Stimulated activated effector memory CD8-positive, alpha-beta T cell treated with anti-CD3 and anti-CD28 coated beads, Interleukin-12 subunit alpha, Interleukin-12 subunit beta, amount 100 ng/mL, for 72 hours (primary cell): ENCODE data around the gene DOP1B.

Source experiments
- ATAC-seq: fragments of 150-1000 bp; cut with Tn5 transposase; 2 replicates; pipeline ENCODE4 v1.10.0; 2021
- DNase-seq, 2 donors: peaks; one replicate each; pipeline ENCODE4 v3.0.0; 2021 to 2022; ENCODE audit warnings: low spot score in 2 of 2
- H3K27ac Mint-ChIP-seq: one replicate; pipeline ENCODE4 v1.8.0; 2022; ENCODE audit warnings: mild to moderate bottlenecking, mixed read lengths
- H3K36me3 Mint-ChIP-seq: one replicate; pipeline ENCODE4 v1.8.0; 2022; ENCODE audit warnings: mild to moderate bottlenecking, mixed read lengths
- H3K4me1 Mint-ChIP-seq: one replicate; pipeline ENCODE4 v1.8.0; 2022; ENCODE audit warnings: mixed read lengths
- H3K4me3 Mint-ChIP-seq: one replicate; pipeline ENCODE4 v1.8.0; 2022; ENCODE audit warnings: mild to moderate bottlenecking, mixed read lengths
- H3K9me3 Mint-ChIP-seq: one replicate; pipeline ENCODE4 v1.8.0; 2022; ENCODE audit warnings: mixed read lengths

Gene DOP1B

DNA sequence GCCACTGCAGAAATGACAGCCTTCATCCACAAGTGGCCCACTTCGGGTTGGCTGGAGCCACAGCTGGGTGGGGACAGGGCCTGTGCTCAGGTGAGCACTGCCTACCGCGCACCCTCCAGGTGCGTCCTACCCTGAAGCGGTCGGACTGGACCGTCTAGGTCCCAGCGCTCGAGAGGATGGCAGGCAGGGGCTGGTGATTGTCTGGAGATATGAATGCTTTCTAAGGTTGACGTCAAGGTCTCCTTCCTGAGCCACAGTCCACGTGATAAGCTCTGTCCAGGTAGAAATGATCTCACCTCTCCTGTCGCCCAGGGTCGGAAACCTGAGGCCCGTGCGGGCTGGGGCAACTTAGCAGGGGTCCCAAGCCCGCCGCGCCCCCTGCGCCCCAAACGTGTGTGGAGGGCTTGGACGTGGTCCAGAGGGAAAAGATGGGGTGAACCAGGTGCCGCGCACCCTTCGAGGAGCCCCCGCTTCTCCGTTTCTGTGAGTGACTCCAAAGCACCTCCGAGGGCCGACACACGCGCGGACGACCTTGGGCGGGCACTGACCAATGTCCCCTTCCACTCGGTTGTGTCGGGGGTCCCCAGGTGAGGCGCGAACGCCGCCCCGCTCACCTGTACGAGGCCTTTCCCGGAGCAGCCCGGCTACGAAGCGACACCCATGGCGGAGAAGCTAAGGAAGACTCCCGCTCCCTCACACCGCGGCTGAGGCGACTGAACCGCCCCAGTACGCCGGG is 853 bp upstream of the DOP1B start:
- no peak for ATAC-seq
- Mint-ChIP-seq H3K27ac (peak overlapping the region; percentile 32), H3K9me3 (no peaks in the 10 kb centered on the region), H3K4me1 (peaks cover 21% of the 10 kb centered on the region), H3K36me3 (peaks cover 5% of the 10 kb centered on the region), H3K4me3 (peak overlapping the region; percentile 73)
- DNase-seq = no peak

DNA sequence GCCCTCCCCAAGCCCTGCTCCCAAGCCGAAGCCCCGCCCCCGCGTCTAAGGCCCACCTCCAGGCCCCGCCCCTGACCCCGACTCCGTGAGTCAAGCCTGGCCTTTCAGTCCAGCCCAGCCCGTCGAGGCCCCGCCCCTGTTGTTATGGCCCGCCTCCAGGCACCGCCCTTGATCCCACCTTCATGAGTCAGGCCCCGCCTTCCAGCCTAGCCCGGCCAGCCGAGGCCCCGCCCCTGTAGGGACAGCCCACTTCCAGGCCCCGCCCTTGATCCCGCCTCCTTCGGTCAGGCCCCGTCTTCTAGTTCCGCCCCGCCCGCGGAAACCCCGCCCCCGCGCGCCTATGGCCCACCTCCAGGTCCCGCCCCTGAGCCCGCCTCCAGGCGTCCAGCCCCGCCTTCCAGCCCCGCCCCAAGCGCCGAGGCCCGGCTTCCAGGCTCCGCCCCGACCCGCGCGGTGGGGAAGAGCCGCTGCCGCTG is 247 bp upstream of the DOP1B start:
- peaks cover 24% of the 10 kb centered on the region for H3K4me1 Mint-ChIP-seq
- peak; percentile 88 for ATAC-seq
- H3K27ac Mint-ChIP-seq = no peak overlapping the region
- DNase-seq = peak; percentile 100
- H3K9me3 Mint-ChIP-seq = no peaks in the 10 kb centered on the region
- peaks cover 5% of the 10 kb centered on the region for H3K36me3 Mint-ChIP-seq
- H3K4me3 Mint-ChIP-seq = peak overlapping the region; percentile 73

DNA sequence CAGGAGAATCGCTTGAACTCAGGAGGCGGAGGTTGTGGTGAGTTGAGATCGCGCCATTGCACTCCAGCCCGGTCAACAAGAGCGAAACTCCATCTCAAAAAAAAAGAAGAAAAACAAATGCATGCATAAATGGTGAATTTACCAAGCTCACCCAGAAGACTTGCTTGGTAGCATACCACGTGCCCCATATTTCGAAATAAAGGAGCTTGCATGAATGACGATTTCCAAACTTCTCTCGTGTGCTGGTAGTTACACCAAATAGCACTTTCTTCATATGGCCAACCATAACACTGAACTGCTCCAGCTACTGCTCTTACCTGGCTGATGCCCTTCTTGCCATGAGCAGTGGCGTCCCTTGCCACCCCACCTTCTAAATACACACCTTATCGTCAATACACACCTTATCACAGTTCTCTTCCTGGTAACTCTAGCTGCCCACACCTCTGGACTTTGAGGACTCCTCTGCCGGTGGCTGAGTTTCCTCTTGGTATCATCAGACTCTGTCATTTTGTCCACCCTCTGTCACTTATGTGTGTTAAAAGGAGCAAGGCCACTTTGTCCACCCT is 2.8 kb downstream of the DOP1B start:
- Mint-ChIP-seq H3K27ac (no peak overlapping the region), H3K36me3 (peaks cover 5% of the 10 kb centered on the region), H3K4me1 (peaks cover 33% of the 10 kb centered on the region), H3K9me3 (no peaks in the 10 kb centered on the region), H3K4me3 (no peak overlapping the region)
- ATAC-seq (no peak), DNase-seq (no peak)

DNA sequence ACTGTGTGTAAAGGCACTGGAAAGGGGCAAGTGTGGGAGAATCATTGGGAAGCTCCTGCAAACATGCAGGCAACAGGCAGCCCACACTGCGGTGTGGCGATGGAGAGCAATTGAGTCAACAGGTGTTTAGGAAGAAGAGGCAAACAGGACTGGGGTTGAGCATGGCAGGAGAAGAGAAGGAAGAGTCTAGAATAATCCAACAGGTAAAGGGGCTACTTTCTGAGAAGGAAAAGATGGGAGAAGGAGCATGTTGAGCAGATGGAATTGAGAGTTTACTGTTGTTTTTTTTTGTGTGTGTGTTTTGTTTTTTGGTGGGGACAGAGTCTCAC is 4.2 kb downstream of the DOP1B start:
- Mint-ChIP-seq H3K4me1 (peaks cover 33% of the 10 kb centered on the region), H3K9me3 (no peaks in the 10 kb centered on the region), H3K4me3 (no peak overlapping the region), H3K36me3 (peaks cover 5% of the 10 kb centered on the region), H3K27ac (no peak overlapping the region)
- DNase-seq (no peak), ATAC-seq (no peak)

DNA sequence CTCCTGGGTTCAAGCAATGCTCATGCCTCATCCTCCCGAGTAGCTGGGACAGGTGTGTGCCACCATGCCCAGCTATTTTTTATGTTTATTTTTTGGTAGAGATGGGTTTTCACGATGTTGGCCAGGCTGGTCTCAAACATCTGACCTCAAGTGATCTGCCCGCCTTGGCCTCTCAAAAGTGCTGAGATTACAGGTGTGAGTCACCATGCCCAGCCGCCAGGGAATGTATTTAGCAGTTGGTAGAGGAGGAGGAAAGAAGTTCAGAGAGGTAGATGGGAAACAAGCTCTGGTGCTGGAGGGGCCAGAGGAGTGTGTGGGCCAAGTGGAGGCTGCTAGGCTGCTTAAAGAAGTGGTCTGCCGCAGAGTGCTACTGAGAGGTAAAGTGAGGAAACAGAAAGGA is 6.0 kb downstream of the DOP1B start:
- peaks cover 33% of the 10 kb centered on the region for H3K4me1 Mint-ChIP-seq
- H3K27ac Mint-ChIP-seq = peak overlapping the region; percentile 34
- peaks cover 14% of the 10 kb centered on the region for H3K36me3 Mint-ChIP-seq
- no peak overlapping the region for H3K4me3 Mint-ChIP-seq
- DNase-seq = no peak
- no peaks in the 10 kb centered on the region for H3K9me3 Mint-ChIP-seq
- no peak for ATAC-seq

DNA sequence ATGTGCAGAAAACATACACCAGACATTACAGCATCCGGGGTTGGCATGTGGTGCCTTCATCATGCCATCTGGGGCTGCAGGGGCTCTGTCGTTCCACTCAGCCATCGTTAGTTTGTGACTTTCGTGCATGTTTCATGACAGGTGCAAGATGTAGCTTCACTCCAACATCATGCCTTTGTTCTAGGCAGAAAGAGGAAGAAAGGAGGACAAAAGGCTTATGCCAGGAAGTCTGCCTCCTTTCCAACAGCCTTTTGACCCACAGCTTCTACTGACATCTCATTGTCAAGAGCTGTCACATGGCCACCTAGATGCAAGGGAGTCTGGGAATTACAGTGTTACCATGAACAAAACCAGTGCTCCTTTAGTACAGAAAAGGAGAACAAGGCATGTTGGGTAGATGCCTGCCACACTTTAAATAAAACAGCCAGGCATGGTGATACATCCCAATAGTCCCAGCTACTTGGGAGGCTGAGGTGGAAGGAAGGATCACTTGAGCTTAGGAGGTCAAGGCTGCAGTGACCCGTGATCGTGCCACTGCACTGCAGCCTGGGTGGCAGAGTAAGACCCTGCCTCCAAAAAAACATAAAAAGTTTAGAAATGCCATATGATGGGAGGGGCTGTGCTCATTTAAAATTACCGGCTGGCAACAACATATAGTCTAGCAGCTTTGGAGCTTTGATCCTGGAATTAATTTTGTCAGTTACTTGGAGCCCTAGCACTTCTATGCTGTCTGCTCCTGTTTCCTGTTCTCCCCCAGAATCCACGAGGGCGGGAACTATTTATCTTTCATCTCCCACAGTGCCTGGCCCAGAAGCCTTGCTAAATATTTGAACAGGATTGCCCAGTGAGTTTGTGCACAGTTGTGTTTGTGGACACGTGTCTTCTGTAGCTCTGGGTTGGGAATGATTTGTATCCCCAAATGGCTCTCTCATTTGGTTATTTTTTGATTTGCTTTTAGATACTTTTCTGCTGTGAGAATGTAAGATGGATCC is 7.4 kb downstream of the DOP1B start:
- peaks cover 26% of the 10 kb centered on the region for H3K4me1 Mint-ChIP-seq
- H3K27ac Mint-ChIP-seq = no peak overlapping the region
- no peak overlapping the region for H3K4me3 Mint-ChIP-seq
- H3K36me3 Mint-ChIP-seq = peaks cover 21% of the 10 kb centered on the region
- H3K9me3 Mint-ChIP-seq = no peaks in the 10 kb centered on the region
- ATAC-seq = no peak
- DNase-seq = no peak

DNA sequence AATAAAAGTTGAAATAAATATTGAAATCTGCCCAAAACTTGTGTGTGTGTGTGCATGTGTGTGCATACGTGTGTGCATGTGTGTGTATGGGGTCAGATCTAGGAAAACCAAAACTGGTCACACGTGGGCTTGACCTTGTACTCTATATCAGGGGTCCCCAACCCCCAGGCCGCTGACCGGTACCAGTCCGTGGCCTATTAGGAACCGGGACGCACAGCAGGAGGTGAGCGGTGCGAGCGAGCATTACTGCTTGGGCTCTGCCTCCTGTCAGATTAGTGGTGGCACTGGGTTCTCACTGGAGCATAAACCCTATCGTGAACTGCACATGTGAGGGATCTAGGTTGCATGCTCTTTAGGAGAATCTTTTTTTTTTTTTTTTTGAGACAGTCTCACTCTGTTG is 8.7 kb downstream of the DOP1B start:
- Mint-ChIP-seq H3K27ac (no peak overlapping the region), H3K4me1 (peaks cover 26% of the 10 kb centered on the region)

DNA sequence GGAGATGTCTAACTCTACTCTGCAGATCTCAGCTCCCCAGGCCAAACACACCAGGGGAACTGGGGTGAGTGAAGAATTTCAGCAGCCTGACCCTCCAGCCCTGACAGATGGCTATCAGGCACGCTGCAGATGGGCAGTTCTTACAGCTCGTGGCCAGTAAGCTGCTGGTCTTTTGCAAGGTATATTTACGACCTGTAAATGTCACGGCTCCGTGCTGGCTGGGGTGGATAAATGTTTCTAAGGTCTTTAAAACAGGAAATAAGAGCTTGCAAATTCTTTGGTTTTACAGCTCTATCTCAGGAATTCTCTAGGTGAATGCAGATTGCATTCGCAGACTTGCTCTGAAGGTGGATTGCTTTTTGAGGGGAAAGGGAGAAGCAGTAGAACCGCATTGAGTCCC is 10.1 kb downstream of the DOP1B start:
- Mint-ChIP-seq H3K27ac (no peak overlapping the region), H3K9me3 (no peaks in the 10 kb centered on the region), H3K4me1 (peaks cover 23% of the 10 kb centered on the region), H3K4me3 (no peak overlapping the region), H3K36me3 (peaks cover 26% of the 10 kb centered on the region)
- DNase-seq (no peak), ATAC-seq (no peak)

More for the DNA sequence above, 8.7 kb downstream of the DOP1B start:
- peaks cover 26% of the 10 kb centered on the region for H3K36me3 Mint-ChIP-seq
- no peak overlapping the region for H3K4me3 Mint-ChIP-seq
- DNase-seq (no peak), ATAC-seq (no peak)
- H3K9me3 Mint-ChIP-seq = no peaks in the 10 kb centered on the region

DNA sequence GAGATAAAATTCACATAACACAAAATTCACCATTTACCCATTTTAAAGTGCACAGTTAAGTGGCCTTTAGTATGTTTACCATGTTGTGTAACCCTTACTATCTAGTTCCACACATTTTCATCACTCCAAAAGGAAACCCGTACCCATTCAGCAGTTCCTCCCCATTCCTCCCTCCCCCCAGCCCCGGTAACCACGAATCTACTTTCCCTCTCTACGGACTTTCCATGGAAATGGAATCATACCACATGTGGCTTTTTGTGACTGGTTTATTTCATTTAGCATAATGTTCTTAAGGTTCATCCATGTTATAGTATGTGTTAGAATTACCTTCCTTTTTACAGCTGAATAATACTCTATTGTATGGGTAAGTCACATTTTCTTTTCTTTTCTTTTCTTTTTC is 10.9 kb downstream of the DOP1B start:
- Mint-ChIP-seq H3K4me1 (peaks cover 24% of the 10 kb centered on the region), H3K27ac (no peak overlapping the region), H3K9me3 (no peaks in the 10 kb centered on the region), H3K4me3 (no peak overlapping the region), H3K36me3 (peaks cover 26% of the 10 kb centered on the region)
- DNase-seq (no peak), ATAC-seq (no peak)

DNA sequence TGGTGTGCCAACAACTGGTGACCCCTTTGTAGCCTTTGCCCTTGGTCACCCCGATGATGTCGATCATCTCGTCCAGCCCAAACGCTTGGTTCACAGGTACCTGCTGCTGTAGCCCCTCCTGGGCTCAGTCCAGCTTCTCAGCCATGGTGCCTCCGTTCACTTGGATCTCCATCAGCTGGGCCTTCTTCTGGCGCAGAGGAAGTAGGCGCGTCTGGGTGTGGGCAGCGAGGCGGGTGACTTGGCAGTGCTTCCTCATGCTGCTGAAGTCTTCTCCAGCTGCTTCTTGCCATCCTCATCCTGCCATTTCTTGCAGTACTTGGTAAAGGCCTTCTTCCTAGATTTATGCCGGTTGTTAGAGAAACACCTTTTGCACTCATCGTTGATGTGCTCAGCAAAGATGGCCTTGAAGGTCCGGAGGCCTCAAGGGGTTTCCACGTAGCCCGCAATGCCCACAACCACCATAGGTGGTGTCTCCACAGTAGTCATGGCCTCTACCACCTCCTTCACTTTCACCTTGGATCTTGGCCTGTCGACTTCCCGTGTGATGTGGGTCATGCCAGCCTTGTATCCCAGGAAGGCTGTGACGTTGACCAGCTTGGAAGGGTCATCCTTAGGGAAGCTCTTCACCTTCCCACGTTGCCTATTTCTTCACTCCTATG is 13.0 kb downstream of the DOP1B start:
- Mint-ChIP-seq H3K27ac (no peak overlapping the region), H3K4me3 (no peak overlapping the region), H3K36me3 (peaks cover 26% of the 10 kb centered on the region), H3K9me3 (no peaks in the 10 kb centered on the region), H3K4me1 (peaks cover 18% of the 10 kb centered on the region)
- DNase-seq (no peak), ATAC-seq (no peak)

DNA sequence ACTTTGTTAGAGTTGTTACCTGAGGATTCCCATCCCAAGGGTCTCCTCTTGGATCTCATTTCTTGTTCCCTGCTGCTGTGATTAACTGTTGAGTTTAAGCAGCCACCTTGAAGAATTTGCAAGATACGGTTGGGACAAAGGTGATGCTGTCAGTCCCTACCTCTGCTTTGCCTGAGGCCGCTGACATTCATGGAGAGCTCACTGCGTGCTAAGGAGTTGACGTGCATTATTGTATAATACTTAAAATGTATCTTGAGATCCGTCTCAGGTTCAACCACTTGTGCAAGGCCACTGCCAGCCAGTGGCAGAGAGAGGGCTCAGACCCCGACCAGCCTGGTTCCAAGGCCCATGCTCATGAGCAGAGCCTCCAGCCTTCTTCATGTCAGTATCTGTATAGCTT is 14.2 kb downstream of the DOP1B start:
- peaks cover 18% of the 10 kb centered on the region for H3K4me1 Mint-ChIP-seq
- DNase-seq (no peak), ATAC-seq (no peak)
- H3K4me3 Mint-ChIP-seq = no peak overlapping the region
- H3K36me3 Mint-ChIP-seq = peaks cover 26% of the 10 kb centered on the region
- H3K27ac Mint-ChIP-seq = no peak overlapping the region
- no peaks in the 10 kb centered on the region for H3K9me3 Mint-ChIP-seq

DNA sequence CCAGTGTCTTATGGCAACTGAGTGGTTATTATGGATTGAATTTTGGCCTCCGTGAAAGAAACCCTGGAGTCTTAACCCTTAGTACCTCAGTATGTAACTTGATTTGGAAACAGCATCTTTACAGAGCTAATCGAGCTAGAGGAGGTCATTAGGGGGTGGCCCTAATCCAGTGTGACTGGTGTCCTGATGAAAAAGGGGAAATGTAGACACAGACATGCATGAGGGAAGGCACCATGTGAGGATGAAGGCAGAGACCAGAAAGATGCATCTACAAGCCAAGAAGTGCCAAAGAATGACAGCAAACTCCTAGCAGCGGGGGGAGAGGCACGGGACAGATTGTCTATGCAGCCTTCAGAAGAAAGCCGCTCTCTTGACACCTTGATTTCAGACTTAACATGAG is 14.7 kb downstream of the DOP1B start:
- Mint-ChIP-seq H3K4me1 (peaks cover 18% of the 10 kb centered on the region), H3K36me3 (peaks cover 22% of the 10 kb centered on the region), H3K27ac (peak overlapping the region; percentile 79), H3K4me3 (no peak overlapping the region), H3K9me3 (no peaks in the 10 kb centered on the region)
- DNase-seq (no peak), ATAC-seq (no peak)

DNA sequence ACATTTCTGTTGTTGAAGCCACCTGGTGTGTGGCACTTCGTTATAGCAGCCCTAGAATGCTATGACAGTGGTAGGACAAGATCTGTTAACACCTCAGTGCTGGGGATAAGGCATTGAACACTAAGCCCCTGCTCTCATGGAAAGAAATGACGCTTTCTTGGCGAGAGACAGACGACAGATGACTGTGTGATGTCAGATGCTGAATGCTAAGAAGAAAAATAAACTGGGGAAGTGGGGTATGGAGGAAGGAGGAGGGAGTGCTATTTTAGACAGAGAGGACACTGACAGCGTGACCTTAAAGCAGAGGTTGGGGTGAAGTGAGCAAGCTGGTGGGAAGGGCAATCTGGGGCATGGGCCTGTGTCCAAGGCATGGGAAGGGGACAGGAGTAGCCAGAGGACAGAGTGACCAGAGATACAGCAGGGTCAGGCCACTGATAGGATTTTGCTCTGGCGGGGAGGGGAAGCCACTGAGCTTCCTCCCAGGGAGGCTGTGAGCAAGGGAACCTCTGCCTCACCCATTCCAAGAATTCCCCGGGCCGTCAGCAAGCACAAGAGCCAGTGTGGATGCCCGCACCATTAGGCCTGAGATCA is 15.2 kb downstream of the DOP1B start:
- peaks cover 17% of the 10 kb centered on the region for H3K36me3 Mint-ChIP-seq

DNA sequence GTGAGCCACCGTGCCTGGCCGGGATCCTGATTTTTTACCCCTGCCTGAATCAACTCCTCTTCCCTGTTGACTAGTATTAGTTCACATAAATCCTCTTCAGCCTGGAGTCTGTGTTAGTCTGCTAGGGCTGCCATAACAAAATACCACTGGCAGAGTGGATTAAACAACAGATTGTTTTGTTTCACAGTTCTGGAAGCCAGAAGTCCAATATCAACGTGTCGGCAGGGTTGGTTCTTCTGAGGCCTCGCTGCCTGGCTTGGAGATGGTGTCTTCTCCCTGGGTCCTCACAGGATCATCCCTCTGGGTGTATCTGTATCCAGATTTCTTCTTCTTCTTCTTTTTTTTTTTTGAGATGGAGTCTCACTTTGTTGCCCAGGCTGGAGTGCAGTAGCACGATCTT is 18.2 kb downstream of the DOP1B start:
- Mint-ChIP-seq H3K4me3 (no peak overlapping the region), H3K27ac (peak overlapping the region; percentile 64), H3K36me3 (peaks cover 5% of the 10 kb centered on the region), H3K9me3 (no peaks in the 10 kb centered on the region), H3K4me1 (peaks cover 16% of the 10 kb centered on the region)
- no peak for DNase-seq
- no peak for ATAC-seq

More for the DNA sequence above, 15.2 kb downstream of the DOP1B start:
- Mint-ChIP-seq H3K4me3 (no peak overlapping the region), H3K27ac (peak overlapping the region; percentile 79), H3K9me3 (no peaks in the 10 kb centered on the region), H3K4me1 (peaks cover 18% of the 10 kb centered on the region)
- ATAC-seq (no peak), DNase-seq (no peak)
